ACC112 (cell line): ENCODE results near the gene NLRP8.
"Not testable (repeated sequence)": the region's sequence is repeated elsewhere in the genome, so short reads cannot be mapped to it uniquely, and the experiment has no call there.

Experiments used
- H2AFZ ChIP-seq: fragments of 200-600 bp; sonication (generic); one replicate; pipeline ENCODE4 v1.6.0; 2017; ENCODE audit warnings: antibody characterized with exemption, low read length; ENCODE audit not compliant: unreplicated experiment
- H3K27ac ChIP-seq: fragments of 200-600 bp; sonication (generic); 2 replicates; pipeline ENCODE4 v1.5.1; 2014; ENCODE audit warnings: low read depth, mild to moderate bottlenecking, antibody characterized with exemption, low read length, moderate library complexity
- H3K27me3 ChIP-seq: fragments of 200-600 bp; sonication (generic); 2 replicates; pipeline ENCODE4 v1.6.1; 2014; ENCODE audit warnings: mild to moderate bottlenecking, antibody characterized with exemption, low read length, moderate library complexity, mixed read lengths; ENCODE audit not compliant: insufficient read depth
- H3K36me3 ChIP-seq: fragments of 200-600 bp; sonication (generic); 2 replicates; pipeline ENCODE4 v1.6.1; 2016; ENCODE audit warnings: mild to moderate bottlenecking, antibody characterized with exemption, low read length, moderate library complexity, mixed read lengths; ENCODE audit not compliant: insufficient read depth
- H3K4me1 ChIP-seq: fragments of 200-600 bp; sonication (generic); one replicate; pipeline ENCODE4 v1.6.1; 2016; ENCODE audit warnings: low read length, mixed read lengths; ENCODE audit not compliant: insufficient read depth, unreplicated experiment, control insufficient read depth
- H3K4me3 ChIP-seq: fragments of 200-600 bp; sonication (generic); 2 replicates; pipeline ENCODE4 v1.5.1; 2014; ENCODE audit warnings: mild to moderate bottlenecking, low read depth, low read length
- H3K79me2 ChIP-seq: fragments of 200-600 bp; sonication (generic); one replicate; pipeline ENCODE4 v1.6.0; 2016; ENCODE audit warnings: low read length; ENCODE audit not compliant: control insufficient read depth, unreplicated experiment, insufficient read depth

NLRP8 gene

GRCh38 chr19:55929258-55929657 lies 18.4 kb upstream of the NLRP8 start:
- not testable (repeated sequence) for H3K27ac ChIP-seq

GRCh38 chr19:55930996-55931515 lies 16.6 kb upstream of the NLRP8 start:
- Histone ChIP-seq H3K4me1 (no peaks in the 10 kb centered on the region), H3K79me2 (no peaks in the 10 kb centered on the region), H3K4me3 (no peak overlapping the region), H2AFZ (no peak overlapping the region), H3K27me3 (no peaks in the 10 kb centered on the region), H3K27ac (no peak overlapping the region), H3K36me3 (no peaks in the 10 kb centered on the region)

More at GRCh38 chr19:55929258-55929657, 18.4 kb upstream of the NLRP8 start:
- not testable (repeated sequence) for H3K4me3 ChIP-seq, H3K27me3 ChIP-seq, H3K4me1 ChIP-seq, H3K79me2 ChIP-seq, H3K36me3 ChIP-seq, H2AFZ ChIP-seq

GRCh38 chr19:55931936-55932386 lies 15.7 kb upstream of the NLRP8 start, which contains the start of gene NLRP13:
Gene NLRP13 (minus strand): TSS chr19:55932336. CDS start chr19:55932311, 25 bp downstream.
- H3K27me3 ChIP-seq: no peaks in the 10 kb centered on the region

GRCh38 chr19:55935206-55935605 lies 12.4 kb upstream of the NLRP8 start:
- Histone ChIP-seq H3K27me3 (no peaks in the 10 kb centered on the region), H2AFZ (no peak overlapping the region), H3K27ac (no peak overlapping the region), H3K4me1 (no peaks in the 10 kb centered on the region), H3K79me2 (no peaks in the 10 kb centered on the region), H3K4me3 (no peak overlapping the region), H3K36me3 (no peaks in the 10 kb centered on the region)

More at GRCh38 chr19:55931936-55932386, 15.7 kb upstream of the NLRP8 start, which contains the start of gene NLRP13:
- Histone ChIP-seq H3K79me2 (no peaks in the 10 kb centered on the region), H3K4me3 (no peak within 1 kb of the TSS), H3K36me3 (no peaks in the 10 kb centered on the region), H3K4me1 (no peaks in the 10 kb centered on the region), H3K27ac (no peak within 1 kb of the TSS), H2AFZ (no peak within 1 kb of the TSS)

GRCh38 chr19:55939206-55939605 lies 8.4 kb upstream of the NLRP8 start:
- H3K79me2 ChIP-seq: no peaks in the 10 kb centered on the region
- H3K4me1 ChIP-seq: no peaks in the 10 kb centered on the region
- H3K27ac ChIP-seq: no peak overlapping the region
- H2AFZ ChIP-seq: no peak overlapping the region
- H3K27me3 ChIP-seq: no peaks in the 10 kb centered on the region
- H3K4me3 ChIP-seq: no peak overlapping the region
- H3K36me3 ChIP-seq: no peaks in the 10 kb centered on the region

GRCh38 chr19:55940306-55940705 lies 7.3 kb upstream of the NLRP8 start:
- Histone ChIP-seq H2AFZ (no peak overlapping the region), H3K27me3 (no peaks in the 10 kb centered on the region), H3K36me3 (no peaks in the 10 kb centered on the region), H3K27ac (no peak overlapping the region), H3K4me1 (no peaks in the 10 kb centered on the region), H3K79me2 (no peaks in the 10 kb centered on the region), H3K4me3 (no peak overlapping the region)

GRCh38 chr19:55950566-55950965 lies 2.9 kb downstream of the NLRP8 start:
- not testable (repeated sequence) for H3K27me3 ChIP-seq, H3K27ac ChIP-seq, H3K79me2 ChIP-seq, H2AFZ ChIP-seq, H3K4me3 ChIP-seq, H3K4me1 ChIP-seq, H3K36me3 ChIP-seq

- H3K4me3 ChIP-seq: no peak overlapping the region
- H3K27ac ChIP-seq: no peak overlapping the region
- no peaks in the 10 kb centered on the region for H3K4me1 ChIP-seq
- H3K36me3 ChIP-seq: no peaks in the 10 kb centered on the region
- H2AFZ ChIP-seq: no peak overlapping the region
- H3K79me2 ChIP-seq: no peaks in the 10 kb centered on the region
- H3K27me3 ChIP-seq: no peaks in the 10 kb centered on the region
These were observed 8.8 kb downstream of the NLRP8 start for GRCh38 chr19:55956431-55956830.

- Histone ChIP-seq H3K36me3 (no peaks in the 10 kb centered on the region), H3K4me3 (no peak overlapping the region), H3K4me1 (no peaks in the 10 kb centered on the region), H2AFZ (no peak overlapping the region), H3K79me2 (no peaks in the 10 kb centered on the region), H3K27me3 (no peaks in the 10 kb centered on the region), H3K27ac (no peak overlapping the region)
These were observed 10.7 kb downstream of the NLRP8 start for GRCh38 chr19:55958356-55958755.

- H2AFZ ChIP-seq: no peak overlapping the region
- no peak overlapping the region for H3K27ac ChIP-seq
- no peak overlapping the region for H3K4me3 ChIP-seq
- no peaks in the 10 kb centered on the region for H3K36me3 ChIP-seq
- H3K79me2 ChIP-seq: no peaks in the 10 kb centered on the region
- no peaks in the 10 kb centered on the region for H3K27me3 ChIP-seq
- no peaks in the 10 kb centered on the region for H3K4me1 ChIP-seq
These were observed 12.5 kb downstream of the NLRP8 start for GRCh38 chr19:55959996-55960675.

- H3K4me1 ChIP-seq: no peaks in the 10 kb centered on the region
These were observed 14.6 kb downstream of the NLRP8 start for GRCh38 chr19:55962186-55962585.

More at GRCh38 chr19:55962186-55962585, 14.6 kb downstream of the NLRP8 start:
- H3K27ac ChIP-seq: no peak overlapping the region
- no peaks in the 10 kb centered on the region for H3K79me2 ChIP-seq
- H2AFZ ChIP-seq: no peak overlapping the region
- no peaks in the 10 kb centered on the region for H3K27me3 ChIP-seq
- H3K4me3 ChIP-seq: no peak overlapping the region
- no peaks in the 10 kb centered on the region for H3K36me3 ChIP-seq
